ENCODE results near the gene LRIG1.

DNA sequence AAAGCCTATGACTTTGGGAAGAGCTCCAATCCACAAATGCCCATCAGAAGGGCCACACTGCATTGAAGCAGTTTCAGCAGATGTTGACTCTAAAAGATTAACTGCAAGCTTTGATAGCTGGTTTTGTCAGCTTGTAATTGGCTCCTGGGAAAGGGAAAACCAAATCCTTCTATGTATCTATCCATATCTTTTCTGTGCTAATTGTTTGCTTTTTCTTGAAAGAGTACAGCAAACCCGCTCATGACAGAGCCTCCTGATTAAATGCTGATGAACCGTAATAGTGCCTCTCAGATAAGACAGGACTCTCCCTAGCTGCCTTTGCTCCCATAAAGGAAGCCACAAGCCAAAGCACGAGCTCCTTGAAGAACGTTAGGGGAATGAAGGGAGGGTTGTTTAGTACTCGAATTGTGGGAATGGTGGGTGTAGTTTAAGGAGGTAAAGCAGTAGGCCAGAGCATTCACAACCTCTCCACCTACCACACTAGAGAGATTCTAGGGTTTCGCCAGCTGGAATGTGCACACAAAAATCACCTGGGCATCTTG, 33.6 kb upstream of the LRIG1 start:
- TF ChIP-seq, protein P1, sequence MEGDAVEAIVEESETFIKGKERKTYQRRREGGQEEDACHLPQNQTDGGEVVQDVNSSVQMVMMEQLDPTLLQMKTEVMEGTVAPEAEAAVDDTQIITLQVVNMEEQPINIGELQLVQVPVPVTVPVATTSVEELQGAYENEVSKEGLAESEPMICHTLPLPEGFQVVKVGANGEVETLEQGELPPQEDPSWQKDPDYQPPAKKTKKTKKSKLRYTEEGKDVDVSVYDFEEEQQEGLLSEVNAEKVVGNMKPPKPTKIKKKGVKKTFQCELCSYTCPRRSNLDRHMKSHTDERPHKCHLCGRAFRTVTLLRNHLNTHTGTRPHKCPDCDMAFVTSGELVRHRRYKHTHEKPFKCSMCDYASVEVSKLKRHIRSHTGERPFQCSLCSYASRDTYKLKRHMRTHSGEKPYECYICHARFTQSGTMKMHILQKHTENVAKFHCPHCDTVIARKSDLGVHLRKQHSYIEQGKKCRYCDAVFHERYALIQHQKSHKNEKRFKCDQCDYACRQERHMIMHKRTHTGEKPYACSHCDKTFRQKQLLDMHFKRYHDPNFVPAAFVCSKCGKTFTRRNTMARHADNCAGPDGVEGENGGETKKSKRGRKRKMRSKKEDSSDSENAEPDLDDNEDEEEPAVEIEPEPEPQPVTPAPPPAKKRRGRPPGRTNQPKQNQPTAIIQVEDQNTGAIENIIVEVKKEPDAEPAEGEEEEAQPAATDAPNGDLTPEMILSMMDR (IDR thresholded peaks at IDR 0.05; ENCODE audit: low read depth, low read length, poor library complexity, severe bottlenecking): no peak
- no peak for TF ChIP-seq EZH2phosphoT487 (IDR thresholded peaks at IDR 0.05; ENCODE audit: borderline replicate concordance, low read length)
